ENCODE results near the gene SLX4IP.
A peak's percentile ranks its signal among the peaks of the same experiment; 100 is the strongest.
"Not testable (repeated sequence)": the region's sequence is repeated elsewhere in the genome, so short reads cannot be mapped to it uniquely, and the experiment has no call there.

Gene SLX4IP

DNA sequence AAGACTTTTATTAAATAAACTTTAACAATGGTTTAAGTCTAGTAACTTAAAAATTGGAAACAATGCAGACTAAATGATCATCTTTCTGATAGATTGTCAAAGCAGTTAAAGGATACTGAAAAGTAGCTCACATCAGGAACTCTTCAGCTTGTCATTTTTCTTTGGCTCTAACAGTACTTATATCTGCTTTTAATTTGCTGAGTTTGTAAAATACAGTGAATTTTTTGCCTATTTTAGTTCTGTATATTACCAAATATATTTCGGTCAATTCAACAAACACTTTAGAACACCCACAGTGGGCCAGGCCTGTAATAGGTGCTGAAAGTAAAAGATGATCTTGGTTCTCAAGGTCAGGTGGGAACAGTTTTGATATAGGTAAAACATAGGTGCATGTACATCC is 23.4 kb upstream of the SLX4IP start:
- no peak overlapping the region for H3K27ac ChIP-seq
- H3K27me3 ChIP-seq (replicated peaks), result no peaks in the 10 kb centered on the region
- in situ Hi-C loops (cut with HindIII; ENCODE audit: low pct_ligation_motif_present, low sequenced_read_pairs), result no loop called here
- no peak for DNase-seq
- H3K4me3 ChIP-seq (ENCODE audit: low read depth, low read length), result no peak overlapping the region
- TF ChIP-seq, protein P1, sequence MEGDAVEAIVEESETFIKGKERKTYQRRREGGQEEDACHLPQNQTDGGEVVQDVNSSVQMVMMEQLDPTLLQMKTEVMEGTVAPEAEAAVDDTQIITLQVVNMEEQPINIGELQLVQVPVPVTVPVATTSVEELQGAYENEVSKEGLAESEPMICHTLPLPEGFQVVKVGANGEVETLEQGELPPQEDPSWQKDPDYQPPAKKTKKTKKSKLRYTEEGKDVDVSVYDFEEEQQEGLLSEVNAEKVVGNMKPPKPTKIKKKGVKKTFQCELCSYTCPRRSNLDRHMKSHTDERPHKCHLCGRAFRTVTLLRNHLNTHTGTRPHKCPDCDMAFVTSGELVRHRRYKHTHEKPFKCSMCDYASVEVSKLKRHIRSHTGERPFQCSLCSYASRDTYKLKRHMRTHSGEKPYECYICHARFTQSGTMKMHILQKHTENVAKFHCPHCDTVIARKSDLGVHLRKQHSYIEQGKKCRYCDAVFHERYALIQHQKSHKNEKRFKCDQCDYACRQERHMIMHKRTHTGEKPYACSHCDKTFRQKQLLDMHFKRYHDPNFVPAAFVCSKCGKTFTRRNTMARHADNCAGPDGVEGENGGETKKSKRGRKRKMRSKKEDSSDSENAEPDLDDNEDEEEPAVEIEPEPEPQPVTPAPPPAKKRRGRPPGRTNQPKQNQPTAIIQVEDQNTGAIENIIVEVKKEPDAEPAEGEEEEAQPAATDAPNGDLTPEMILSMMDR (IDR thresholded peaks at IDR 0.05; ENCODE audit: low read depth, low read length, missing control alignments), result no peak
- peaks cover 3% of the 10 kb centered on the region for H3K36me3 ChIP-seq (replicated peaks)

DNA sequence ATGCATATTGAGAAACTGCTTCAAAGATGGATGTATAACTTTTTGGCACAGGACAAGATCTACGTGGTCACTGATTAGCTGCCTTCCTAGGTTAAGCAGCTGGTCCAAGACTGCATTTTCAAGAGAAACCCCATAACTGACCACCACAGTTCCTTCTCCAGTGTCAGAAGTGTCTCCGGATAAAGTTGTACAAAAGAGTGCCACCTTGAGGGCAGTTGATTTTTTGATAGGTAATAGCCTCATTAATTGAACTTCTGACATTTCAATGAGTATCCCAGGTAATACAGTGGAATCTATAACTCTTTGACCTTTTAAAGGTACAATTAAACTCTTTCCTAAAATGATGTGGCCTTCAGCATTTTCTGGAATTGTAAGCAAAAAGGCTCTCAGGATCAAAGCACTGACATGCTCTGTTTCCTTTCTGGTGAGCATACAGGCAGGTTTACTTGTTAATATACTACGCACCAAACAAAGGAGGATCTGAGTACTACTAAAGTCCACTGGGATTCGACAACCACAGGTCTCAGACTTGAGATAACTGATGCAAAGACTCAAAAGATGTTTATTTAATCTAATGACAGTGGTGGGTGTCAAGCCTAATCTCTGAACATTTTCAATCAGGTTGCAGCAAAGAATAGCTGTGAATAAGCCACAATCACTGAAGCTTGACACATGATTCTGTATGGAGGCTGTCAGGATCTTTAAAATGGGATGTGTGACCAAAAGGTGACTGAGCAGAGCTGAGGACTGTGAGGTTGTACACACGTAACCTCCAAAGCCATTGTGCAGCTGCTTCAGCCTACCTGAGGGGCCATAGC is 22.3 kb upstream of the SLX4IP start:
- H3K27ac ChIP-seq, result no peak overlapping the region
- peak; percentile 3 for DNase-seq
- no peak overlapping the region for H3K4me3 ChIP-seq (ENCODE audit: low read depth, low read length)
- in situ Hi-C loops (cut with HindIII; ENCODE audit: low pct_ligation_motif_present, low sequenced_read_pairs), result no loop called here
- H3K36me3 ChIP-seq (replicated peaks), result peaks cover 3% of the 10 kb centered on the region
- H3K27me3 ChIP-seq (replicated peaks), result no peaks in the 10 kb centered on the region
- TF ChIP-seq, protein P1 (IDR thresholded peaks at IDR 0.05; ENCODE audit: low read depth, low read length, missing control alignments), result peak; percentile 35

DNA sequence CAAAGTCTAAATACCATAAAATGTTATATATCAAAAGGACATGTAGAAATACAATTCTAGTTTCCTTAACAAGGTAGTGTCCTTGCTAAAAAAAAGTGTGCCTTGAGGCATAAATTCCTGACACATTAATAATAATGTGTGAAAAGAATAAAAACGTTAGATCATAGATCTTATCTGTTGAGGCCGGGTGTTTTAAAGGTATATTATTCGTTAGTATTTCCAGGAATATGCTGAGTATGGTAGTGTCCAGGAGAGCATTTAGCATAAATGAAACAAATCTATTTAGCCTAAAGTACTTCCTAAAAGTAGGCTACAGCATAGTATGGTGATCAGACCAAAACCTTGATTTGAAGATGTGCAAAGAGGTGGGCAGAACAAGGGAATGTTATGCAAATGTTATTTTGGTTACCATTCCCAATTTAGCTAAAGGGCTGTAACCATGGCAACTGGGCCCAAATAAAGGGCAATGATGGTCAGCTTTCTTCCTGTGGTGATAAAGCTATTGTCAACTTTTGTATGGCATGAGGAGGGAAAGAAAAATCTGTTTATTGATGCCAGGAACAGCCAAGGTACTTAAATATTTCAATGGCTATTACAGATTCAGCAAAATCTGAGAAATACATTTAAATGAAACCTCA is 20.0 kb upstream of the SLX4IP start:
- TF ChIP-seq, protein P1 (IDR thresholded peaks at IDR 0.05; ENCODE audit: low read depth, low read length, missing control alignments), result no peak
- in situ Hi-C loops (cut with HindIII; ENCODE audit: low pct_ligation_motif_present, low sequenced_read_pairs), result no loop called here
- Histone ChIP-seq H3K27me3 (replicated peaks) (no peaks in the 10 kb centered on the region), H3K36me3 (replicated peaks) (peaks cover 3% of the 10 kb centered on the region), H3K4me3 (ENCODE audit: low read depth, low read length) (no peak overlapping the region), H3K27ac (no peak overlapping the region)
- peak; percentile 16 for DNase-seq

DNA sequence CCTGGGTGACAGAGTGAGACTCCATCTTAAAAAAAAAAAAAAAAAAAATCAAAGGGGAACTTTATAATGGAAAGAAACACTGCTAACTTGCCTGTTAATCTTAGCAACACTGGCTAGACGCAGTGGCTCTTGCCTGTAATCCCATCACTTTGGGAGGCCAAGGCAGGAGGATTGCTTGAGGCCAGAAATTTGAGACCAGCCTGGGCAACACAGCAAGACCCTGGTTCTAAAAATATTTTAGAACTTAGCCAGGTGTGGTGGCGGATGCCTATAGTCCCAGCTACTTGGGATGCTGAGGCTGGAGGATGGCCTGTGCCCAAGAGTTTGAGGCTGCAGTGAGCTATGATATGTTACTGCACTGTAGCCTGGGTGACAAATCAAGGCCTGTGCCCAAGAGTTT is 17.9 kb upstream of the SLX4IP start:
- H3K27ac ChIP-seq; in situ Hi-C loops (cut with HindIII; ENCODE audit: low pct_ligation_motif_present, low sequenced_read_pairs); H3K36me3 ChIP-seq (replicated peaks); H3K4me3 ChIP-seq (ENCODE audit: low read depth, low read length); H3K27me3 ChIP-seq (replicated peaks); DNase-seq: not testable (repeated sequence)

DNA sequence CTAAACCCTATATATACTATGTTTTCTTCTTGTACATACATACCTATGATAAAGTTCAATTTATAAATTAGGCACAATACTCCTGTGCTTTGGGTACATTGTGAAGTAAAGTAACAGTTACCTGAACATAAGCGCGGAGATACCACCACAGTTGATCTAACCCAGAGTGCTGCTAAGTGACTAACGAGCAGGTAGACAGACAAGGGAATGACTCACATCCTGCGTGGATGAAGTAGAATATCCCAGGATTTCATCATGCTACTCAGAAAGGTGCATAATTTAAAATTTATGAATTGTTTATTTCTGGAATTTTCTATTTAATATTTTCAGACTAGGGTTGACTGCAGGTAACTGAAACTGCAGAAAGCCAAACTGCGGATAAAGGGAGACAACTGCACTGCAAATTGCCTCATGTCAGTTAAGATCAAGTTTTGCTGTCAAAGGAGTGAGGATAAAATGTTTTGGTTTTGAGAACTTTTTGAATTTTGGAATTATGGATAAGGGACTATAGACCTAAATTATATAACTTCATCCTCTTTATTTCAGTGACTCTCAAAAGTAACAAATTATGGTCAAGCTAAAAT is 15.5 kb upstream of the SLX4IP start:
- no peaks in the 10 kb centered on the region for H3K36me3 ChIP-seq (replicated peaks)
- H3K4me3 ChIP-seq (ENCODE audit: low read depth, low read length), result no peak overlapping the region
- in situ Hi-C loops (cut with HindIII; ENCODE audit: low pct_ligation_motif_present, low sequenced_read_pairs), result no loop called here
- H3K27ac ChIP-seq, result no peak overlapping the region
- TF ChIP-seq, protein P1 (IDR thresholded peaks at IDR 0.05; ENCODE audit: low read depth, low read length, missing control alignments), result no peak
- DNase-seq, result peak; percentile 10
- H3K27me3 ChIP-seq (replicated peaks), result no peaks in the 10 kb centered on the region

DNA sequence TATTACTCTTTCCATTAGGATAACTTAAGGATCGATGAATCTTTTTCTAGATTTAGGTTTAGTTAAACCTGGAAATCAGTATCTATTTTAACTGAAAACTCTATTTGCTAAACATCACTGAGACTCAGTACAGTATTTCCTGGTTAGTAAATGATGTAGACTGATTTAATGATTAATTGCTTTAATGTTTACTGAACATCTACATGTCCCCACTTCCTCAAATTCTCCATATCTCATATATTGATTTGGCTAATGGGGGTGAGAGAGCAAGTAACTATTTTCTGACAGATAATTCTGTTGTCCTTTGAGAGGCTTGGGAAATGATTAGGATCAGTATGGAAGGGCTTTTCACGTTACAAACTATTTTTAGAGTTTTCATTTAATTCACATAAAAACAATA is 11.4 kb upstream of the SLX4IP start:
- in situ Hi-C loops (cut with HindIII; ENCODE audit: low pct_ligation_motif_present, low sequenced_read_pairs), result no loop called here
- H3K27me3 ChIP-seq (replicated peaks), result no peaks in the 10 kb centered on the region
- no peak overlapping the region for H3K4me3 ChIP-seq (ENCODE audit: low read depth, low read length)
- H3K27ac ChIP-seq, result no peak overlapping the region
- H3K36me3 ChIP-seq (replicated peaks), result no peaks in the 10 kb centered on the region
- TF ChIP-seq, protein P1 (IDR thresholded peaks at IDR 0.05; ENCODE audit: low read depth, low read length, missing control alignments), result no peak
- DNase-seq, result no peak
